GM21526 (cell line): ENCODE data around the gene LYVE1.

Source experiments
- ATAC-seq: cut with Tn5 transposase; IDR thresholded peaks from one replicate; pipeline ENCODE4 v1.9.1; 2021; ENCODE audit warnings: moderate library complexity; ENCODE audit not compliant: unreplicated experiment, low FRiP score

The LYVE1 gene

DNA sequence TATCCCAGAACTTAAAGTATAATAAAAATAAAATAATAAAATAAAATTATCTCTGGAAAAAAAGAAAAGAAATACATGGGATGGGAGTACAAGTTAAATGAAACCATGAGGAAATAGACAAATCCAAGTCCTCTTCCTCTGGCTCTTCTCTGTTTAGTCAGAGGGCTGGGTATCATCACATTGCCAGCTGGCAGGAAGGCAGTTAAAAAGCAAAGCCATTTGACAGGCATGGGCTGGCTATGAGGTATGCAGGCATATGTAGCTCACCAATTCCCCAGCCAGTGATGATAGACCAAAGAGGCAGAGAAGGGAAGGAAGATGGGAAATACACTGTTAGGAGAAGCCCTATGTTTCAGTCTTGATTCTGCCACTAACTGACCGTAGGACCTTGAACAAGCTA is 6.5 kb downstream of the LYVE1 start:
- no peak for ATAC-seq

DNA sequence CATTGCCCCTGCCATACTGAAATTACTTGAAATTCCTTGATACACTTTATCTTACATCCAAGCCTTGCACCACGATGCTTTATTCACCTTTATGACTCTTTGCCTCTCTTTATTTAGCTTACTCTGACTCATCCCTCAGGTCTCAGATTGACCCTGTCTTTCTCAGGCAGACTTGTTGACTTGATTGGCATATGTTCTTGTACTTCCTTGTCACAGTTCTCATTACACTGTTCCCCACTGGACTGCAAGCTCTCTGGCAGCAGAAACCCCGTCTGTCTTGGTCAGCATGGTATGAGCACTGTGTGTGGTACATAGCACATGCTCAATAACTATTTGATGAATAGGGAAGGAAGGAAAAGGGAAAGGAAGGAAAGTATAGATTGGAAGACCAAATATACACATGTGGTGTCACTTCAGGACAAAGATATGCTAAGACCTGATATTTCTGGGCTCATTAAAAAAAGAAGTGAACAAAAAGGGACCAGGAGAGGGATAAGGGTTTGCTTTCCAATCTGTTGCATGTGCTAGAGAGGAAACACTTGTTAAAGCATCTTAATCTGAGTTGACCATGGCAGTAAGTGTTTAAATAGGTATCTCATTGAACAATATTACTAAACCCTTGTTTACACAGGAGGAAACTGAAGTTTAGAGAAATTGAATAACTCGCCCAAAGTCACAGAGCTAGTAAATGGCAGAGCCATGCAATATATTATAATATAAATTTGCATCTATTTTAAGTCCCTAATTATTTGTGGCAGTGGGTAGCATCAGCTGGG is 7.2 kb downstream of the LYVE1 start:
- ATAC-seq, result no peak

DNA sequence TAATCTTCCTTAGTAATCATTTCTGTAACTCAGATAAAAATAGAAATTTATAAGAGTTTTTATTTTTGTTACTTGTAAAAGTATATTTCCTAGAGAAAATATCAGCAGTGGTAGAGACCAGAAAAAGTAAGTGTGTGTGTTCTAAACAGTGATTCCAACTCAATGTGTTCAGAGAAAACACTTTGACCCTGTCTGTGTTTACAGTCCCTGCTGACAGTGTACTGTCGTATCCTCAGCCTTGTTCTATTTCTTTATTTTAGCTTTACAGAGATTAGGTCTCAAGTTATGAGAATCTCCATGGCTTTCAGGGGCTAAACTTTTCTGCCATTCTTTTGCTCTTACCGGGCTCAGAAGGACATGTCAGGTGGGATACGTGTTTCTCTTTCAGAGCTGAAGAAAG is 10.2 kb downstream of the LYVE1 start:
- no peak for ATAC-seq

- ATAC-seq, result no peak
Observed at GRCh38 chr11:10556590-10556989, 11.9 kb downstream of the LYVE1 start.

GRCh38 chr11:10551845-10552352 is 16.6 kb downstream of the LYVE1 start:
- no peak for ATAC-seq

DNA sequence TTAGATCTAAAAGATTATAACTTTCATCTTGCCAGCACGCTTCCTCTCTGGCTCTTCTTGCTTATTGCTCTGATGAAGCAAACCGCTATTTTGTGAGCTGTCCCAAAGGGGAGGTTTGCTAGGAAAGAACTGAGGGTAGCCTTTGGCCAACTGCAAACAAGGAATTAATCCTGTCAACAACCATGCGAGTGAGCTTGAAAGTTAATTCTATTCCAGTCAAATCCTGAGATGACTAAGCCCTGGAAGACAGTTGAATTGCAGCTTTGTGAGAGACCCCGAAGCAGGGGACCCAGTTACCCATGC is 17.2 kb downstream of the LYVE1 start:
- ATAC-seq, result no peak

GRCh38 chr11:10550503-10551289 is 17.8 kb downstream of the LYVE1 start:
- ATAC-seq, result no peak

GRCh38 chr11:10544491-10545465 is 23.7 kb downstream of the LYVE1 start:
- no peak for ATAC-seq

- ATAC-seq, result no peak
Observed at GRCh38 chr11:10543782-10544181, 24.7 kb downstream of the LYVE1 start.

DNA sequence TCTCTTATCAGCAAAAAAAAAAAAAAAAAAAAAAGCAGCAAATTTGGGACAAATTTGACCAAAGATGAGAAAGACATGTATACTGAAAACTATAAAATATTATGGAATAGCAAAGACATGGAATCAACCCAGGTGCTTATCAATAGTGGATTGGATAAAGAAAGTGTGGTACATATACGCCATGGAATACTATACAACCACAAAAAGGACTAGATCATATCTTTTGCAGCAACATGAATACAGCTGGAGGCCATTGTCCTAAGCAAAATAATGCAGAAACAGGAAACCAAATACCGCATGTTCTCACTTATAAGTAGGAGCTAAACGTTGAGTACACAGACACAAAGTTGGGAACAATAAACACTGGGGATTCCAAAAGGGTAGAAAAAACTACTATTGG is 25.7 kb downstream of the LYVE1 start:
- no peak for ATAC-seq

- ATAC-seq, result no peak
Observed at GRCh38 chr11:10541561-10541930, 26.9 kb downstream of the LYVE1 start.

- ATAC-seq, result peak; percentile 95
Observed at GRCh38 chr11:10540915-10541560, 27.4 kb downstream of the LYVE1 start, which contains the start of gene RNF141. Gene RNF141 (minus strand): TSS chr11:10541187. CDS start chr11:10534158, 7,029 bp downstream.

- ATAC-seq, result peak; percentile 37
Observed at GRCh38 chr11:10540546-10540914, 27.9 kb downstream of the LYVE1 start.

GRCh38 chr11:10539339-10539738 is 29.1 kb downstream of the LYVE1 start:
- no peak for ATAC-seq

GRCh38 chr11:10538924-10539323 is 29.5 kb downstream of the LYVE1 start:
- ATAC-seq, result no peak

- ATAC-seq, result no peak
Observed at GRCh38 chr11:10537600-10537999, 30.9 kb downstream of the LYVE1 start.

- no peak for ATAC-seq
Observed at GRCh38 chr11:10534316-10534715, 34.1 kb downstream of the LYVE1 start.

DNA sequence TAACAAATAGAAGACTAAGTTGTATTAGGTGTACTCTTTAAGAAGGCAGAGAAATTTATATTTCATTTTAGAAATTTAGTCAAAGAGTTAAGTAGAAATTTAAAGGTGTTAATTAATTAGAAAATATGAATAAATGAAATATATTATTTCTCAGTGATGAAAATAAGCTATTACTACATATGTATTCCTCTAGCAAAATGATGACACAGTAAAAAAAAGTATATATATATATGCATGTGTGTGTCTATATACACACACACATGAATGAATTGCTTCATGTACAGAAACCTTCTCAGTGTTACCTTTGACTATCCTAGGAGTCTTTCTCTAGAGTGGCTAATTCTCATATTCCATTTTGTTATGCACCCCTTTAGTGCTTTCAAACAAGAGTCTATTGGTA is 35.1 kb downstream of the LYVE1 start:
- ATAC-seq, result no peak

GRCh38 chr11:10532526-10532925 is 35.9 kb downstream of the LYVE1 start:
- ATAC-seq, result no peak

DNA sequence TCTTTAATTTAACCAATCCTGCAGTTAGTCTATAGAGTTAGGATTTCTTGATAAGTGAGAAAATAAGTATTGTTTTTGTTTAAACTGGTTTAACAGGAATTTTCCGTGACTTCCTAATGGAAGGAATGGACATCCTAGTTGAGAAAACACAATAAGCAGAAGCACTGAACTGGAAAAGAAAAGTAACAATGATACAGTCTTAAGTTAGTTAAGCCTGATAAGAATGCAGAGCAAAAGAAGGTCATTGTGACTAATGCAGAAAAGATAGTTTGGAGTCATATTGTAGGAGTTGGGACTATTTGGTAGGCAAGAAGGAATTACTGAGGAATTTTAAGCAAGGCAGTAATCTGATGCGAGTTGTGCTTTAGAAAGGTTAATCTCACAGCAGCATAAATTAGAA is 39.2 kb downstream of the LYVE1 start:
- ATAC-seq, result no peak
